ENCODE data around the gene COL27A1. TPM values are rescaled to one million over a fixed set of nuclear protein-coding genes. Genes with fewer than 3 reads are reported as not detected.

COL27A1 gene
- total RNA-seq, 1 donor from 2014 or later, result 3.9 TPM

DNA sequence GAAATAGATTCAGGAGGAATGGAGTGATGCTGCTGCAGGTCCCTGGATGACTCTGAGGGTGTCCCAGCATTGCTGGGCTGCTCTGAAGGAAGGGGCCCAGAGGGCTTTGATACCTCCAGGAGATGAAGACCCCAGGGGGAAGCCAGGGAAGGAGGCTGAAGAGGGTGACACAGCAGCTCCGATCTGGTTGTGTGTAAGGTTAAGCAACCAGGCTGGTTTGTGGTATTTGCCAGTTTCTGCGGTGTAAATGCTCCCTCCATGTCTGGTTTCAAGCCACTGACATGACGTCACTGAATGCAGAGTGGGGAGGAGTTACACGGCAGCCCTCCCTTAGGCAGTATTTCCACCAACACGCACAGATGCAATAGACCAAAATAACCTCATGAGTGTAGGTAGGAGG is 127.6 kb downstream of the COL27A1 start:
- H3K27ac Mint-ChIP-seq (ENCODE audit: unreplicated experiment), result no peak overlapping the region
- peaks cover 1% of the 10 kb centered on the region for H3K27me3 Mint-ChIP-seq (ENCODE audit: unreplicated experiment)

DNA sequence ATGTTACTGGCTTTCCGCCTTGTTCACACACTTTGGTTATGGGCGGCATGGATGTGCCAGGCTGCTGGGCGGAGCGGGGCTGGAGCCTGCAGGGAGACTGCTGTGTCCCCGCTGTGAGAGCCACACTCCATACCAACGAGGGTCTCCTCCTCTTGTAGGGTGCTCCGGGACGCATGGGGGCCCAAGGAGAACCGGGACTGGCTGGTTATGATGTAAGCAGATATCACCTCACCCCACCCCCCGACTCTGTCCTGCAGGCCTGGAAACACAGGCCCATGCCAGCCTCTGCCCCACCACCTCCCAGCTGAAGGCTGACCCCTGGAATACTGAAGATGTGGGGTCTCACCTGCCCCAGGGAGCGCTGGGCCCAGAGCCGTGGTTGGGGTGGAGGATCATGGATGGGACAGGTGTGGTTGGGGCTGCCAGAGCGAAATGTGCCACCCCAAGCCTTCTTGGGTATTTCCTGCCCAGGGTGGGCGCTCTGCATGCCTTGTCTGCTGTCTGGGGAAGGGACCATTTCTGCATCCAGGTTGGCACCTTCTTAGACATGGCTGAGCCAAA is 128.3 kb downstream of the COL27A1 start:
- peaks cover 3% of the 10 kb centered on the region for H3K9me3 Mint-ChIP-seq (ENCODE audit: unreplicated experiment)
- peaks cover 2% of the 10 kb centered on the region for H3K27me3 Mint-ChIP-seq (ENCODE audit: unreplicated experiment)
- TF ChIP-seq, protein P1, sequence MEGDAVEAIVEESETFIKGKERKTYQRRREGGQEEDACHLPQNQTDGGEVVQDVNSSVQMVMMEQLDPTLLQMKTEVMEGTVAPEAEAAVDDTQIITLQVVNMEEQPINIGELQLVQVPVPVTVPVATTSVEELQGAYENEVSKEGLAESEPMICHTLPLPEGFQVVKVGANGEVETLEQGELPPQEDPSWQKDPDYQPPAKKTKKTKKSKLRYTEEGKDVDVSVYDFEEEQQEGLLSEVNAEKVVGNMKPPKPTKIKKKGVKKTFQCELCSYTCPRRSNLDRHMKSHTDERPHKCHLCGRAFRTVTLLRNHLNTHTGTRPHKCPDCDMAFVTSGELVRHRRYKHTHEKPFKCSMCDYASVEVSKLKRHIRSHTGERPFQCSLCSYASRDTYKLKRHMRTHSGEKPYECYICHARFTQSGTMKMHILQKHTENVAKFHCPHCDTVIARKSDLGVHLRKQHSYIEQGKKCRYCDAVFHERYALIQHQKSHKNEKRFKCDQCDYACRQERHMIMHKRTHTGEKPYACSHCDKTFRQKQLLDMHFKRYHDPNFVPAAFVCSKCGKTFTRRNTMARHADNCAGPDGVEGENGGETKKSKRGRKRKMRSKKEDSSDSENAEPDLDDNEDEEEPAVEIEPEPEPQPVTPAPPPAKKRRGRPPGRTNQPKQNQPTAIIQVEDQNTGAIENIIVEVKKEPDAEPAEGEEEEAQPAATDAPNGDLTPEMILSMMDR (IDR thresholded peaks at IDR 0.05; ENCODE audit: partially characterized antibody, unreplicated experiment), result no peak
- peaks cover 25% of the 10 kb centered on the region for H3K4me1 Mint-ChIP-seq (ENCODE audit: low read depth, unreplicated experiment)
- H3K27ac Mint-ChIP-seq (ENCODE audit: unreplicated experiment), result no peak overlapping the region
- H3K4me3 Mint-ChIP-seq (ENCODE audit: unreplicated experiment), result no peak overlapping the region
- DNase-seq, result peak; percentile 10
- H3K36me3 Mint-ChIP-seq (ENCODE audit: unreplicated experiment), result no peaks in the 10 kb centered on the region

More for the DNA sequence above, 127.6 kb downstream of the COL27A1 start:
- DNase-seq, result peak; percentile 11
- TF ChIP-seq, protein P1 (IDR thresholded peaks at IDR 0.05; ENCODE audit: partially characterized antibody, unreplicated experiment), result no peak
- Mint-ChIP-seq H3K4me3 (ENCODE audit: unreplicated experiment) (no peak overlapping the region), H3K9me3 (ENCODE audit: unreplicated experiment) (peaks cover 3% of the 10 kb centered on the region), H3K36me3 (ENCODE audit: unreplicated experiment) (no peaks in the 10 kb centered on the region), H3K4me1 (ENCODE audit: low read depth, unreplicated experiment) (peaks cover 22% of the 10 kb centered on the region)

DNA sequence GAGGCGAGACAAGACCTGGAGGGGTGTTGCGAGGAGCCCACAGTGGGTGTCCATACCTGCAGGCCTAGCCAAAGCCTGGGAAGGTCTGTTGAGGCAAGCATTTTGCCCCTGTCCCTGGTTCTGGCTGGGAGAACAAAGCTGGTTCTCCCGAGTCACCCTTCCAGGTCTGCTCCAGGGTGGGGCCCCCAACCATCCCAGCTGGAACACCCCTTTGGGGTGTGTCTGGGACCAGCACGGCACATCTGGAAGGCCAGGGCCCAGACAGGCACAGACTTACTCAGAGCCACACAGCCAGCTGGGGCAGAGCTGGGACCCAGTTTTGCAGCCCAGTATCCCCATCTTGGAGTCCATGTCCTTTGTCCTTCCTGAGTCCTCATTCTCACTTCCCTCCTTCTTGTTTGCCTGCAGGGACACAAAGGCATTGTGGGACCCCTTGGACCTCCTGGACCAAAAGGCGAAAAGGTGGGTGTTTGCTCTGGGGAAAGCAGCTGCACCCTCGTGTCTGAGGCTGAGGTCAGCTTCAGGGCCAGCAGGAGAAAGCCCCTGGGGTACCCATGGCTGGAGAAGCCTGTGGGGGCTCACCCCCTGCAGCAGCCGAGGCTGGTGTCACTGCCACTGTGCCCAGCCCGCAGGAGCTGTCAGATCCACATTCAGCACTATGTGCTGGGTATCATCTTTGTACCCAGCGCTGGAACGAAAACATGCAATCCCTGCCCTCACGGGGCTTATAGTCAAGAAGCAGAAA is 129.2 kb downstream of the COL27A1 start:
- Mint-ChIP-seq H3K4me3 (ENCODE audit: unreplicated experiment) (no peak overlapping the region), H3K36me3 (ENCODE audit: unreplicated experiment) (no peaks in the 10 kb centered on the region), H3K9me3 (ENCODE audit: unreplicated experiment) (peaks cover 3% of the 10 kb centered on the region), H3K27ac (ENCODE audit: unreplicated experiment) (no peak overlapping the region), H3K4me1 (ENCODE audit: low read depth, unreplicated experiment) (peaks cover 25% of the 10 kb centered on the region), H3K27me3 (ENCODE audit: unreplicated experiment) (peaks cover 2% of the 10 kb centered on the region)
- DNase-seq, result peak; percentile 5
- TF ChIP-seq, protein P1 (IDR thresholded peaks at IDR 0.05; ENCODE audit: partially characterized antibody, unreplicated experiment), result no peak

DNA sequence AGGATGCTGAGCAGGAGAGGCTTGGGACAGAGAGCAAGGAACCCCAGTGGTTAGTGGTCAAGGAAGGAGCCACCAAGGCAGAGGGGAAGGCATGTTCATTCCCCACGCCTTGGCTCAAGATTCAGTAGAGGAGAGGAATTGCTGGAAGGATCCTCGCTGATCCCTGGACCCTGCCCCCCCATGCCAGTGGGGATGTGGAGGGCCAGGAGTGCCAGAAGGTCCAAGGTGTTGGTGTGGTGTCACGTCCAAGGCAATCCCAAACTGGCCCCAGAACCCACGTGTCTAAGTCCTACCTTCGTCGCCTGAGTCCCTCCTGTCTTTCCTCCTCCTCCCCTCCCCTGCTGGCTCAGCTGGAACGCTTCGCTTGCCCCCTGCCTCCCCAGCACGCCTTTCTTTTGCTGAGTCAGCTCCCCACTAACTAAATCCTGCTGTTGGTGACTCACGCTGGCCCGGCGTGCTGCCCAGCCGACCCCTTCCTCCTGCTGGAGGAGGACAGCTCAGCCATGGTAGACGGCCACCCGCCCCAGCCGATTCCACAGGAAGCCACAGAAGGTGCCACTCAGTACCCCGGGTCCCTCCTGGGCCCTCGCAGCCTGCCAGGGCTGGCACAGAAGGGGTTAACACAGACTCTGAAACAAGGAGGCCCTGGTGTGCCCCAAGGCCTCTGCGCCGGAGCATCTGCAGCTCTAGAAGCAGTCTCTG is 130.0 kb downstream of the COL27A1 start:
- H3K4me1 Mint-ChIP-seq (ENCODE audit: low read depth, unreplicated experiment), result peaks cover 25% of the 10 kb centered on the region
- H3K27ac Mint-ChIP-seq (ENCODE audit: unreplicated experiment), result no peak overlapping the region
- H3K4me3 Mint-ChIP-seq (ENCODE audit: unreplicated experiment), result no peak overlapping the region
- no peaks in the 10 kb centered on the region for H3K36me3 Mint-ChIP-seq (ENCODE audit: unreplicated experiment)
- H3K27me3 Mint-ChIP-seq (ENCODE audit: unreplicated experiment), result peaks cover 2% of the 10 kb centered on the region
- H3K9me3 Mint-ChIP-seq (ENCODE audit: unreplicated experiment), result peaks cover 3% of the 10 kb centered on the region
- peak; percentile 22 for DNase-seq
- TF ChIP-seq, protein P1 (IDR thresholded peaks at IDR 0.05; ENCODE audit: partially characterized antibody, unreplicated experiment), result no peak
